Gastroesophageal sphincter (tissue), 3 donors: ENCODE results near the gene S100A9.

Experiments used
- EP300 ChIP-seq: sonication (generic); formaldehyde crosslinking; IDR thresholded peaks from one replicate; pipeline ENCODE4 v1.6.1; 2017; ENCODE audit warnings: antibody characterized with exemption, mild to moderate bottlenecking
- POLR2A ChIP-seq, 2 donors: fragments of 450-650 bp; IDR thresholded peaks; one replicate each; pipeline ENCODE4 v1.6.1; 2017; ENCODE audit warnings: antibody characterized with exemption in 2 of 2, mild to moderate bottlenecking in 2 of 2, moderate library complexity in 1 of 2
- POLR2AphosphoS5 ChIP-seq: sonication (generic); formaldehyde crosslinking; IDR thresholded peaks from one replicate; pipeline ENCODE4 v1.6.1; 2017; ENCODE audit warnings: antibody characterized with exemption
- TF ChIP-seq, protein P1 (sequence below), 4 experiments: fragments of 200-600 bp in 2 of 4; fragments of 450-650 bp in 2 of 4; sonication (generic) in 1 of 4; IDR thresholded peaks; one replicate each; pipeline ENCODE4 v1.5.1; 2017 to 2019; ENCODE audit warnings: antibody characterized with exemption in 4 of 4, mild to moderate bottlenecking in 2 of 4, moderate library complexity in 2 of 4

DNA sequence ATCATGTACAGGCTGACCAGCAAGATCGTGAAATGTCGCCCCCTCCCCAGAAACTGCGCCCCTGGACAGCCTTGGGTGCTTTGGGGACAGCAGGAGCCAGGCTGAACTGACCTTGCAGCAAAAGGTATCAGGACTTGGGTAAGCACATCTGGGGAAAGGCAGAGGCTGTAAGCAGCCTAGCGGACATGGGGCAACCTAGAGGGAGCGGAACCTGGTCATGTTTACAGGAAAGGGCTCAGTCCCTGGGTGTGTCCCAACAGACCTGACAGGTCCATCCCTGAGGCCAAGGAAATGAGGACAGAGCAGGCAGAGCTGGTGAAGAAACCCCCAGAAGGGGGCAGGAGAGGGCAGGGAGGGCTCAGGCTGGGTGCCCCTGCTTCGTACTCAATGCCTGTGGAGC, 36.3 kb downstream of the S100A9 start:
- no peak for TF ChIP-seq POLR2A (IDR thresholded peaks at IDR 0.05)
- TF ChIP-seq, protein P1, sequence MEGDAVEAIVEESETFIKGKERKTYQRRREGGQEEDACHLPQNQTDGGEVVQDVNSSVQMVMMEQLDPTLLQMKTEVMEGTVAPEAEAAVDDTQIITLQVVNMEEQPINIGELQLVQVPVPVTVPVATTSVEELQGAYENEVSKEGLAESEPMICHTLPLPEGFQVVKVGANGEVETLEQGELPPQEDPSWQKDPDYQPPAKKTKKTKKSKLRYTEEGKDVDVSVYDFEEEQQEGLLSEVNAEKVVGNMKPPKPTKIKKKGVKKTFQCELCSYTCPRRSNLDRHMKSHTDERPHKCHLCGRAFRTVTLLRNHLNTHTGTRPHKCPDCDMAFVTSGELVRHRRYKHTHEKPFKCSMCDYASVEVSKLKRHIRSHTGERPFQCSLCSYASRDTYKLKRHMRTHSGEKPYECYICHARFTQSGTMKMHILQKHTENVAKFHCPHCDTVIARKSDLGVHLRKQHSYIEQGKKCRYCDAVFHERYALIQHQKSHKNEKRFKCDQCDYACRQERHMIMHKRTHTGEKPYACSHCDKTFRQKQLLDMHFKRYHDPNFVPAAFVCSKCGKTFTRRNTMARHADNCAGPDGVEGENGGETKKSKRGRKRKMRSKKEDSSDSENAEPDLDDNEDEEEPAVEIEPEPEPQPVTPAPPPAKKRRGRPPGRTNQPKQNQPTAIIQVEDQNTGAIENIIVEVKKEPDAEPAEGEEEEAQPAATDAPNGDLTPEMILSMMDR (IDR thresholded peaks at IDR 0.05), result no peak
- no peak for TF ChIP-seq POLR2AphosphoS5
- no peak for TF ChIP-seq EP300
